ENCODE data around the gene EFCAB6.

The EFCAB6 gene, protein sequence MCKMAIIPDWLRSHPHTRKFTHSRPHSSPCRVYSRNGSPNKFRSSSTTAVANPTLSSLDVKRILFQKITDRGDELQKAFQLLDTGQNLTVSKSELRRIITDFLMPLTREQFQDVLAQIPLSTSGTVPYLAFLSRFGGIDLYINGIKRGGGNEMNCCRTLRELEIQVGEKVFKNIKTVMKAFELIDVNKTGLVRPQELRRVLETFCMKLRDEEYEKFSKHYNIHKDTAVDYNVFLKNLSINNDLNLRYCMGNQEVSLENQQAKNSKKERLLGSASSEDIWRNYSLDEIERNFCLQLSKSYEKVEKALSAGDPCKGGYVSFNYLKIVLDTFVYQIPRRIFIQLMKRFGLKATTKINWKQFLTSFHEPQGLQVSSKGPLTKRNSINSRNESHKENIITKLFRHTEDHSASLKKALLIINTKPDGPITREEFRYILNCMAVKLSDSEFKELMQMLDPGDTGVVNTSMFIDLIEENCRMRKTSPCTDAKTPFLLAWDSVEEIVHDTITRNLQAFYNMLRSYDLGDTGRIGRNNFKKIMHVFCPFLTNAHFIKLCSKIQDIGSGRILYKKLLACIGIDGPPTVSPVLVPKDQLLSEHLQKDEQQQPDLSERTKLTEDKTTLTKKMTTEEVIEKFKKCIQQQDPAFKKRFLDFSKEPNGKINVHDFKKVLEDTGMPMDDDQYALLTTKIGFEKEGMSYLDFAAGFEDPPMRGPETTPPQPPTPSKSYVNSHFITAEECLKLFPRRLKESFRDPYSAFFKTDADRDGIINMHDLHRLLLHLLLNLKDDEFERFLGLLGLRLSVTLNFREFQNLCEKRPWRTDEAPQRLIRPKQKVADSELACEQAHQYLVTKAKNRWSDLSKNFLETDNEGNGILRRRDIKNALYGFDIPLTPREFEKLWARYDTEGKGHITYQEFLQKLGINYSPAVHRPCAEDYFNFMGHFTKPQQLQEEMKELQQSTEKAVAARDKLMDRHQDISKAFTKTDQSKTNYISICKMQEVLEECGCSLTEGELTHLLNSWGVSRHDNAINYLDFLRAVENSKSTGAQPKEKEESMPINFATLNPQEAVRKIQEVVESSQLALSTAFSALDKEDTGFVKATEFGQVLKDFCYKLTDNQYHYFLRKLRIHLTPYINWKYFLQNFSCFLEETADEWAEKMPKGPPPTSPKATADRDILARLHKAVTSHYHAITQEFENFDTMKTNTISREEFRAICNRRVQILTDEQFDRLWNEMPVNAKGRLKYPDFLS (N-terminal part only)

DNA sequence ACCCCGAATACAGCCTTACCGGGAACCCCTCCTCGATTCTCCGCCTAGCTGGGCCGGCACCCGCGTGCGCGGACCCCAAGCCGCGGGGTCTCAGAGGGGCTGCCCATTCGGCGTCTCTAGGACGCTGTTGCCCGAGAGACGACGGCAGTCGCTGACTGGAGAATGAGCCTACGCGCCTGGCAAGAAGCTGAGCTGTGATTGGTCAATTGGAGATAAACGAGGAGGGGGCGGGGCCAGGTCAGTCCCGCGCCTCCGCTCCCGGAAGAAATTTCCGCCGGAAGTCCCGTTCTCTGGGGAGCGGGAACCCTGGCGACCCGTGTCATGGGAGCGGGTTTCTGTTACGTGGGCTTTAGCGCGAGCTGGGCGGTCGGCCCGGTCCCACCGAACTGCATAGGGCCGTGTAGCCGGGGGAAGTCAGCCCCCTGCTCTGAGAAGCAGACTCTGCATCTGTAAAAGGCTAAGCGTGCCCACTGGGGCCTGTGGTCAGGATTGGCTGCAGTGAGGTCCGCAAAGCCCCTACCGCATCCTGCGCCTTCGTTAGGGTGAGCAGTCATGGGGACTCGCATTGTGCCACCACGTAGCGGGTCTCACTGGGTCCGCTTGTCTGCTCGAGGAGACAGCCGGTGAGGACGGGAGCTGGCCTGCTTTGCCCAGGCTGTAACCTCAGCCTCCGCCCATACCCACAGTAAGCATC, at the start of gene EFCAB6:
EFCAB6 (minus strand) TSS at position 157 of the 694 bp plus-strand sequence. CDS start 29,987 bp downstream, outside the sequence.
- DNase-seq (ENCODE audit: low read depth), result peak; percentile 87

DNA sequence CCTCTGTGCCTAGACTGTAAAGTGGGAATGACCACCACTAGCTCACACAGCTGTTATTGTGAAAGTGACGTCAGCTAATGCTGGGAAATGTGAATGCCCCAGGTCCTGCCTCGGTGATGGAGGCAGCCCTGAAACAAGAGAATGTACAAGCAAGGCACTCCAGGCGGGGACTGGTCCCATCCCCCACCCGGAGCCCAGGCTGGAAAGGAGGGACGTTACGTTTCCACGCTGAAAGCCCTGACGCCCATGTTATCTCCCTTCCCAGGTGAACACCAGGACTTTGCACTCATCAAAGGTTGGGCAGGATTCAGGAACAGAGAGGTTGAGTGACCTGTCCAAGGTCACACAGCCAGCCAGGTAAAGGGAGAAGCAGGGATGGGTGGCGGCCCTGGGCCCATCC, 49.4 kb upstream of the EFCAB6 start:
- peak; percentile 15 for DNase-seq (ENCODE audit: low read depth)

DNA sequence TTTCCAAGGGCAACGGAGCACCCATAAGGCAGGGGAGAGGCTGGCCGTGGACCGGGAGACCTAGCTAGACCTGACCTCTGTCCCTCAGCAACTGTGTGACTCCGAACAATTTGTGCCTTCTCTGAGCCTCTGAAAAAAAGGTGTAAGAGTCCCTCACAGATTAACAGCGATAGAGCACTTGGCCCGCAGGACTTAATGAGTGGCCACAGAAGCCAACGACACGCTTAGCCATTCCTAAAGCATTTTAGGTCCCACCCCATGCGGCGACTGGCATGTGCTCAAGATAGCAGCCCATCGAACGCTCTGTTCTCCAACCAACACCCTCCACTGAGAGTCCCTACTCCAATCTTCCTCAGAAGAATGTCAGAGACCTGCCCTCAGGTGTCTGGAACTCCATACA, 48.7 kb upstream of the EFCAB6 start:
- DNase-seq (ENCODE audit: low read depth), result no peak

DNA sequence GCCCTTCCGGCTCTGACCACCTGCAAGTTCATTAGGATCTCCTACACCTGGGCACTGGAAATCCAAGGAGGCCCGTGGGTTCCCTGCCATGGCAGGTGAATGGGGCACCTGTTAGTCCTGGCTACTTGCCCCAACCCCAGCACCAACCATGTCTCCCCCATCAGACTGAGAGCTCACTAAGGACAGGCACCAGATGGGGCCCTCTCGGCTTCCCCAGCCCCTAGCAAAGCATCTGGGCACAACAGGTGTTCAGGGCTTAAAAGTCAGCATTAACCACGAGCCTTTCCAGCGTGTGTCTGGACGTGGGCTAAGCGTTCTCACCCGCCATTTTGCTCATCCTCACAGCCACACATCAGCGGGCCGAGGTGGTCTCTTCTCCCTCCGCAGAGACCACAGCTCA, 48.0 kb upstream of the EFCAB6 start:
- DNase-seq (ENCODE audit: low read depth), result no peak

DNA sequence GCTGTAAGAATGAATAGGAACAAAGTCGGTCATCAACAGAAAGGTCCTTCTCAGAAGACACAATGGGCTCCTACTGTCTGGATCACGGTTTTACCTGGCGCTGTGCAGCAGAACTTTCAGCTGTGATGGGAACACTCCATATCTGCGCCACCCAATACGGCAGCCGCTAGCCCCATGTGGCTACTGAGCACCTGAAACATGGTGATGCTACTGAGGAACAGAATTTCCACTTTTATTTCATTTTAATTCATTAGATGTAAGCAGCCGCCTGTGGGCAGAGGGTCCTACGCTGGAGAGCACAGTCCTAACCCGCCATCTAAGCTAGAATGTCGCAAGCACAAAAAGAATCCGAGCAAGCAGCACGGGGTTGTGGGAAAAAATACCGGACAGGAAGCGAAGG, 47.5 kb upstream of the EFCAB6 start:
- no peak for DNase-seq (ENCODE audit: low read depth)

DNA sequence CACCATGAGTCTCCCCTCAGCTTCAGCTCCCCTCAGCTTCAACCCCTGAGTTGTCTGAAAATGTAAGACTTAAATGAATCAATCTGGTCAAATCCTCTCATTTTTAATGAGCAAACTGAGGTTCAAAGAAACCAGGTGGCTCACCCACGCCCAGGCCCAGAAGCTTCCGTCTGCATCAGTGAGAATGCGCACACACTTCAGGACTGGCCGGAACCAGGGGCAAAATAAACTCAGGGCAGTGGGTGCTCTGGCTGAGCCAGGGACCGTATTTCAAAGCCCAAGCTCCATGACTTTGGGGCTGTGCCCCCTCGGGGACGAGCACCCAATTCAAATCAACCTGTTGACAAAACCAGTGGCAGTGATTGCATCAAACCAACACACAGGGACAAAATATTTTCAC, 47.1 kb upstream of the EFCAB6 start:
- DNase-seq (ENCODE audit: low read depth), result no peak

DNA sequence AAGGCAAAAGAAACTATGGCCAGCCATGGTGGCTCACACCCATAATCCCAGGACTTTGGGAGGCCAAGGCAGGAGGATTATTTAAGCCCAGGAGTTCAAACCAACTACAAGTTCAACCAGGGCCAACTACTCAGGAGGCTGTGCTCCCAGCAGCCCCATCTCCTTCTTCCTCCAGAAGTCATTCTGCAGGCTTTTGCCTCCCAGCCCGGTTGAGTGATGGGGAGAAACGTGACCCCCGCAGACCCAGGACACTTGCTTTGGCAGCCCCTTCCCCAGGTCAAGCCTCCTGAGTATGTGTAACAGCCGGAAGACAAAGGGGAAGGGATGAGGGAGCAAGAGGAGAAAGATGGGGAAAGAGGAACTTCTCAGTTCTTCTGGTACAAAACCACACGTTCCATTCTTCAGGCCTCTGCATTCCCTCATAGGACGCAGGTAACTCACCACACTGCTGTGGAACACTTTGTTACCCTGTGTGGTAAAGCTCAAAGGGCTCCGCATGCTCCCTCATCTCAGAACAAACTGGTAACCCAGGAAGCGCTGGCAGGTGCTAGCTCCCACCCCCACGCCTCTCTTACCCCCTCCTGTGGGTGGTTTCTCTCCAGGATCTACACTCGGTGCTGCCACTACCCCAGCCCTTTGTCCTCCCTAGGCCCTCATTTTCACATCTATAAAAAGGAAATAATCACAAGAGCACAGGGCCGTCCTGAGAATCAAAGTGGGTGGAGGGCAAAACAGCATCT, 46.2 kb upstream of the EFCAB6 start:
- no peak for DNase-seq (ENCODE audit: low read depth)

DNA sequence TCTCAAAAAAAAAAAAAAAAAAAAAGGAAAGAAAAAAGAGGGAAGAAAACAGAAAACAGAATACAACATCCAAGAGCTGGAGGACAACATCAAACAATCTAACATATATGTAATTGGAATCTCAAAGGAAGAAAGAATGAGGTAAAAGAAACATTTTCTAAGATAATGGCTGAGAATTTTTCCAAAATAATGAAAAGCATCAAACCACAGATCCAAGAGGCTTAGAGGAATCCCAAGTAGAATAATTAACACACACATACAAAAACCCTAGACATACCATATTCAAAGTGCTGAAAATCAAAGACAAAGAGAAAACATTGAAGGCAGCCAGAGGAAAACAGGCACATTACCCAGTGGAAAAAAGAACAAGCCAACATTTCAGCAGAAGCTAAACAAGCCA, 45.3 kb upstream of the EFCAB6 start:
- no peak for DNase-seq (ENCODE audit: low read depth)

DNA sequence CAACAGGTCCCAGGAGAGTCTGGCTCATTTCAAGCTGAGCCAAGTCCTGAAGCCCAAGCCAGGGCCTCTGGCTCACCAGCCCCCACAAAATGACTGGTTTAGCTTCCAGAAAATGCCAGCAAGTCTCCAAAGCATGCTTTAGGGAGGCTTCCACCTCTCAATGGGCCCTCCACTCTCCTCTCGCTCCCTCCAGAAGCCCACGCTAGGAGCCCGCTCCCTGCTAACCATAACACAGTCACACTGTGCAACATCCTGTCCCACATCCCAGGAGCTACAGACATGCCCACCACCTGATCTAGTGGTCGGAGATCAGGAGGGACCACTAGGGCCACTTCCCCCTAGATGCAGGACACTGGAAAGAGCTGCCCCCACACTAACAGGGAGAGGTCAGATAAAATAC, 43.3 kb upstream of the EFCAB6 start:
- no peak for DNase-seq (ENCODE audit: low read depth)

DNA sequence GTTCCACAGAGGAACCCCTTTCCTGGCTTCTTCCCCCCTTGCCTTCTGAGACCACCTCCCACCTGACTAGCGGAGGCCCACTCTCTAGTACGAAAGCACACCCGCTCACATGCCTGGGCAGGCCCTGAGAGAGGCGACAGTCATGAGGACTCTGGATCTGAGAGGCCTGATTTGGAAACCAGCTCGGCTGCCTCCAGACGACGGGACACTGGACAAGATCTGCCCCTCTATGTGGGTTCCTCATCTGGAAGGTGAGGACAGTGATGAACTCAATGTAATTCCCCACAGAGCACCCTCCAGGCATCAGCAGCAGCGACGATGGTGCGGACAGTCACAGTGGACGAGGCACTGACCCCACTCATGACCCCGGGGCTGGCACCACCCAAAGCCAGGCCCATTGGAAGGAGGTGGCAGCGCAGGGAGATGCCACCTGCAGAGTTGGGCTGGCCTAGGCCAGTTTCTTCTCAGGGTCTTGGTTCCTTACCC, 42.7 kb upstream of the EFCAB6 start:
- DNase-seq (ENCODE audit: low read depth), result no peak

DNA sequence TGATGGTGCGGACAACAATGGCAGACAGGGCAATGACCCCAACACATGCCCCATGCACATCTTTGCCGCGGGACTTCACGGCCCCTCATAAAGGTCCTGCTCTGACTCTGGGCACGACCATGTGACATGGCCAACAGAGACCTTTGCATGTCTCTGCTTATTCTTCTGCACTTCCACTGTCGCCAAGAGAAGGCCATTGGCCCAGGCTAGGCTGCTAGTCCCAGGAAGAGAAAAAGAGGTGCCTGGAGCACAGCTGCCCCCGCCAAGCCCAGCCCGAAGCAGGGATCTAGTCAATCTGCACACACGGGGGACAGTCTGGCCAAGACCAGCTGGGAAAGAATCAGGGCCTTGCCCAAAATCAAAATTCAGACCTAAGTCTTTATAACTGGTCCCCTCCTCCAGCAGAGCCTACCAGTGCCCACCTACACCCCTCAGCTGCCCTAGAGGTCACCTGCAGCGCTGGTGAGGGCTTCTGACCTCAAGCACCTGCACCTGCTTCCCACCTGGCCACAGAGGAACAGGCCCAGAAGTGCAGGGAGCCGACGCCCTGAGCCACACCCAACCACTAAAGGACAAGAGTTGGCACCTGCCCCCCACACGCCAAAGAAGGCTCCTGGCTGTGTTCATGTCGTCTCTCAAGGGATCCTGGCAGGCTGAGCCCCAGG, 42.1 kb upstream of the EFCAB6 start:
- DNase-seq (ENCODE audit: low read depth), result no peak

DNA sequence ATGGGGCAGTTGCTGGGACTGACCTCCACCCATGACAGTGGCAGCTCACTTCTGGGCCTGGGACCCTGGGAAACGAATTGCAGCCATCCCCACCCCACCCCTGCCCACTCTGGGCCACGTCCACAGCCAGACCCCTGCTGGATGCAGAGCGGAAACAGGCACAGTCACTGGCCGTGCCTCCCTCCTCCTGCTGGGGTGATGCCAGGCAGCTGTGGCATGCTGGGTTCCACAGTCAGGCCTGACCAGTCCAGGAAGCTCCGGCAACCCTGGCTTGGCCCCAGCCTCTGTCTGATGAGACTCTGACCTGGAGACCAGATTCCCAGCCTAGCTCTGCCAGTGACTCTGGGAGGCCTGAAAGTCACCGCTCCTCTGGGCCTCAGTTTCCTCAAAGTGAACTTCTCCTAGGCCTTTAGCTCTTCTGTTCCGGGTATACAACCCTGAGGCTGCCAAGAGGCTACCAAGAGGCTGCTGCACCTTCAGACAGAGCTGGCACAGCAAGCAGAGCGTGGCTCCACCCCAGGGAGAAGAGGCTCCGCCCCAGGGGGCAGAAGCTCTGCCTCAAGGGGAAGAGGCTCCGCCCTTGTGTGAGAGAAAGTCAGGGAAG, 41.3 kb upstream of the EFCAB6 start:
- DNase-seq (ENCODE audit: low read depth), result no peak

DNA sequence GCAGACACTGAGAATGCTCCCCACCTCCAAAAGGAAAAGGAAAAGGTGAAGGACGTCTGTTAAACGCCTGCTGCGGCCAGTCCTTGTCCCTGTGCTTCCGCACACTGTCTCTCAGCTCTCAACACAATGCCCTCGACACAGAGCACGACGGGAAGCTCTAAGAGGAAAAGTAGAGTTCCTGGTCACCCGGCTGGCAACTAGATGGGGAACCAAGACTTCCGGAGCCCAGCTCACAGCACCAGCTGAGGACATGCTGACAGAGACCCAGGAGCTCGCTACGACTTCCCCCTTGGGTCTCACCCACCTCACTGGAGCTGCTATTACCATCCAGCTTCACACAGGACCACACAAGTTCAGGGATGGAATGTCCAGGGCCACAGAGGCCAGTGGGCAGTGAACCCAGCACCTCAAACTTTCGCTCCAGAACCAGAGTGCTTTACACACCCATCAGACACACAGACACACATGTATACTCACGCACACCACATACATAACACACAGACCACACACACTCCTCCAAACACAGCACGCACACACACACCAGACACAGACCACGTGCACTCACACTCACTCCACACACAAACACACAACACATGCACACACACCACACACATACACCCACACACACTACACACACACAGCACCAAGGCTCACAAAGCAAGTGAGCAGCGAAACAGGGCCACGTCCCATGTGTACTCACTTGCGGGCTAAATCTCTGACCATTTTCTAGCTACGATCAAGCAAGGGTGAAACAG, 40.6 kb upstream of the EFCAB6 start:
- no peak for DNase-seq (ENCODE audit: low read depth)

DNA sequence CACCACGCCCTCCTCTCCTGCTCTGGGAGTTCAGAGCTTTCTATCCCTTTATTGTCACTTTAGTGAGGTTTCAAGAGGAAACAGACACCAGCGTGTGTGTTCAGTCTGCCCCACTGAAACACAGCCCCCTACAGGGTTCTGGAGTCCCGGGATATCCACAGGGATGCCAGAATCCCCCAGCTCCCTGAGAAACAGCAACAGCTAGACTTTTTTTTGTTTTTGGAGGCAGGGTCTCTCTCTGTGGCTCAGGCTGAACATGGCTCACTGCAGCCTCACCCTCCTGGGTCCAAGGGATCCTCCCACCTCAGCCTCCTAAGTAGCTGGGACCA, 39.8 kb upstream of the EFCAB6 start:
- DNase-seq (ENCODE audit: low read depth), result no peak

DNA sequence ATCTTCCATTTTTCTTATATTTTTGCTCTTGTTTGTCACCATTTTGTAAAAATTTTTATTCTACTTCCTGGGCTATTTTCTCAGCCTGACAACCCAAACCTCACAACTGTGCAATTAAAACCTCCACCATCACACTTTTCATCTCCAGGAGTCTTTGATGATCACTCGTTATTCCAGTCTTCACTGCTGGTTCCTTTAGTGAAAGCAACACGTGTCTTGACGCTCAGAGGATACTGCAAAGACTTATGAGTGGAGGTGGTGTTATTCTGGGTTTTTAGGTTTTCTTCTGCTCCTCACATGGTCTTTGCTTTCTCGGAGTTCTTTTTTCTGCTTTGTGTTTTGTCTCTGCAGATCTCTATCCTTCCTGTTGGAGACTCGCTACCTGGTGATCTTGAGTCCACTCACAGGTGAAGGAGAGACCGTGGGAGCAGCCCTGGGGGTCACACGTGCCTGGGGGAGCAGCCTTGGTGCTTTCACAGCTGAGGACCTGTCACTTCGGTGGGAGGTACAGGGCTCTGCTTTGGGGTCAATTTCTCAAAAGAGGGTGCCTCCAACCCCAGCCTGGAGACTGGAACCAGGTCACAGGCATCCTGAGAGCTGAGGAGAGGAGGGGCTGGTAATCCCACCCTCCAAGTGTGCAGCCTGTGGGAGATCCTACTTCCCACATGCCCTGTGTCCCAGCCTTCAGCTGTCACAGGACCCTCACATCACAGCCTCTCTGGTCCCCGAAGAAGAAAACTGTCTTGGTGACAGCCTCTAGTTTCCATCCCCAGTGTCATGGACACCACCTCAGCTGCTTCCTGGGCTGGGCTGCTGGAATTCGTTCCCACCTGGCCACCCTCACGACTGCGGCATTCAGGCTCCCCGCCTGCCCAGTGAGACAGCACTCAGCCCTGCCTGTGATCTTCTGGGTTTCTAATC, 39.2 kb upstream of the EFCAB6 start:
- no peak for DNase-seq (ENCODE audit: low read depth)

DNA sequence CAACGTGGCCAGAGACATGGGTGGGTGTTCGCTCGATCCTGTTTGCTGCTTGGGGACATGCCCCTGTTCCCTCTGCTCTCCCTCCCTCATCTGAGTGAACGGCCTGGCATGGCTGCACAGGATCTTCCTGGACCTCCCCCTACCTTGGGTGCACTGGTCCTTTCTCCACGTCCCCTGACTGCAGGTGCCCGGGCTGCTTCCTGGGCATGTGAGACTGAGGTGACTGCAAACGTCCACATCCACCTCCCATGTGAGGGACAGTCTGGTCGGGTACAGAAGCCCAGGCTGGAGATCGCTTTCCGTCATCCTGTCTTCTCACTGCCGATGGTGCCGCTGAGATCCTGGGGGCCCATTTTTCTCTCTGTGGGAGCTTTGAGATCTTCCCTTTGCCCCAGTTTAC, 38.4 kb upstream of the EFCAB6 start:
- no peak for DNase-seq (ENCODE audit: low read depth)

DNA sequence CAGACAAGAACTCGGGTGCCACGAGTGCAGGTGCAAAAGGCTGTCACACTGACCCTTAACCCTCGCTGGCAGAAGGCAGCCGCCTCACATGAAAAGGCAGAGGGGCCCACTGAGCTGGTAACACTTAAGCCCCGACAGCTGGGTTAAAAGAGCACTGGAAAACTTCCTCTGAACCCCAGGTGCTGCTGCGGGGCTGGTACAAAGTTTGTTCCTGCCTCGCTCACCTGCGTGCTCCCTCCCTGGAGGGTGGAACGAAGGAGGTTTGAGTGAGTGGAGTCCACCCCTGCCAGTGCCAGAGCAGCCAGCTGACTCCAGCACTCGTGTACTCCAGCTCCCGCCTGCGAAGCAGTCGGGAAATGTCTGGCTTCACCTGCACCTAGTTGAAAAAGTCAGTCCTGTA, 37.6 kb upstream of the EFCAB6 start:
- DNase-seq (ENCODE audit: low read depth), result no peak

Data from amniotic epithelial cell (primary cell).